CD14-positive monocyte (primary cell): ENCODE data around the gene MVB12B. TPM values are rescaled to one million over a fixed set of nuclear protein-coding genes. Genes with fewer than 3 reads are reported as not detected.

Experiments used
- DNase-seq, 3 donors: peaks; one replicate each; pipeline ENCODE4 v3.0.0-alpha.2; 2011 to 2022
- H2AFZ ChIP-seq: 2 replicates; pipeline ENCODE4 v1.6.0; 2012; ENCODE audit warnings: mild to moderate bottlenecking, low read depth, low read length, inconsistent platforms; ENCODE audit not compliant: insufficient read depth, poor library complexity, severe bottlenecking
- H3K27ac ChIP-seq, 2 donors: 1 replicate in 1 of 2; 2 replicates in 1 of 2; pipeline ENCODE4 v1.5.1; 2012 to 2013; ENCODE audit warnings: low read length in 2 of 2, control low read depth in 1 of 2, inconsistent platforms in 1 of 2, low read depth in 1 of 2, mild to moderate bottlenecking in 1 of 2
- H3K27me3 ChIP-seq, 2 donors: one replicate each; pipeline versions ENCODE4 v1.6.0 to v1.6.1; 2011 to 2013; ENCODE audit warnings: low read length in 2 of 2; ENCODE audit not compliant: control insufficient read depth in 2 of 2, insufficient read depth in 2 of 2
- H3K36me3 ChIP-seq, 2 donors: replicated peaks in 1 of 2; 1 replicate in 1 of 2; 2 replicates in 1 of 2; pipeline versions ENCODE4 v1.5.1 to v1.6.1; 2012 to 2013; ENCODE audit warnings: low read length in 2 of 2, control low read depth in 1 of 2, inconsistent platforms in 1 of 2, mild to moderate bottlenecking in 1 of 2; ENCODE audit not compliant: insufficient read depth in 2 of 2, control insufficient read depth in 1 of 2
- H3K4me1 ChIP-seq, 2 donors: 1 replicate in 1 of 2; 2 replicates in 1 of 2; pipeline versions ENCODE4 v1.5.1 to v1.6.1; 2012 to 2013; ENCODE audit warnings: low read length in 2 of 2, control low read depth in 1 of 2, inconsistent platforms in 1 of 2, mild to moderate bottlenecking in 1 of 2, moderate library complexity in 1 of 2; ENCODE audit not compliant: insufficient read depth in 2 of 2, control insufficient read depth in 1 of 2
- H3K4me2 ChIP-seq: replicated peaks from 2 replicates; pipeline ENCODE3; 2012; ENCODE audit warnings: low read length, moderate library complexity, mild to moderate bottlenecking; ENCODE audit not compliant: poor library complexity, severe bottlenecking; ENCODE audit errors: extremely low read depth
- H3K4me3 ChIP-seq, 3 experiments: fragments of 200-600 bp in 1 of 3; sonication (generic) in 1 of 3; replicated peaks in 1 of 3; 1 replicate in 2 of 3; 2 replicates in 1 of 3; pipeline ENCODE4 v1.5.1; 2011 to 2013; ENCODE audit warnings: low read length in 3 of 3, mild to moderate bottlenecking in 3 of 3, control low read depth in 2 of 3, low read depth in 2 of 3, inconsistent platforms in 1 of 3, moderate library complexity in 1 of 3
- H3K79me2 ChIP-seq: 2 replicates; pipeline ENCODE4 v1.6.0; 2012; ENCODE audit warnings: mild to moderate bottlenecking, control low read depth, inconsistent platforms, low read length, moderate library complexity; ENCODE audit not compliant: insufficient read depth
- H3K9ac ChIP-seq: 2 replicates; pipeline ENCODE4 v1.6.0; 2017; ENCODE audit warnings: low read length, mild to moderate bottlenecking; ENCODE audit not compliant: insufficient read depth, poor library complexity, severe bottlenecking
- H3K9me3 ChIP-seq, 2 donors: replicated peaks in 1 of 2; 1 replicate in 1 of 2; 2 replicates in 1 of 2; pipeline versions ENCODE4 v1.5.1 to v1.6.1; 2012 to 2013; ENCODE audit warnings: low read length in 2 of 2, control low read depth in 1 of 2; ENCODE audit not compliant: control insufficient read depth in 1 of 2, insufficient read depth in 1 of 2
- H4K20me1 ChIP-seq: 2 replicates; pipeline ENCODE4 v1.6.0; 2012; ENCODE audit warnings: mild to moderate bottlenecking, low read length, control low read depth, moderate library complexity; ENCODE audit not compliant: insufficient read depth
- H3K27ac Mint-ChIP-seq, 7 donors: one replicate each; pipeline ENCODE4 v1.8.0; 2020; ENCODE audit warnings: mild to moderate bottlenecking in 7 of 7, mixed read lengths in 7 of 7, moderate library complexity in 6 of 7, inconsistent platforms in 2 of 7
- H3K27me3 Mint-ChIP-seq, 3 donors: one replicate each; pipeline ENCODE4 v1.8.0; 2021 to 2022; ENCODE audit warnings: low read depth in 3 of 3, mild to moderate bottlenecking in 3 of 3, mixed read lengths in 3 of 3, moderate library complexity in 3 of 3, inconsistent platforms in 1 of 3
- H3K36me3 Mint-ChIP-seq, 2 donors: one replicate each; pipeline ENCODE4 v1.8.0; 2020; ENCODE audit warnings: mixed read lengths in 2 of 2, inconsistent platforms in 1 of 2, mild to moderate bottlenecking in 1 of 2
- H3K4me1 Mint-ChIP-seq: one replicate; pipeline ENCODE4 v1.8.0; 2020; ENCODE audit warnings: mild to moderate bottlenecking, mixed read lengths
- H3K4me3 Mint-ChIP-seq, 2 donors: one replicate each; pipeline ENCODE4 v1.8.0; 2020; ENCODE audit warnings: mild to moderate bottlenecking in 2 of 2, mixed read lengths in 2 of 2, moderate library complexity in 1 of 2
- H3K9me3 Mint-ChIP-seq, 7 donors: one replicate each; pipeline ENCODE4 v1.8.0; 2020 to 2022; ENCODE audit warnings: mixed read lengths in 7 of 7, mild to moderate bottlenecking in 6 of 7, moderate library complexity in 6 of 7, inconsistent platforms in 2 of 7
- CTCF ChIP-seq: fragments of 200-600 bp; IDR thresholded peaks from one replicate; pipeline ENCODE4 v1.8.0; 2022; ENCODE audit warnings: antibody characterized with exemption, mild to moderate bottlenecking
- WGBS: methylation state at CpG from one replicate; pipeline ENCODE4 v1.1.5; 2013; ENCODE audit warnings: missing lambda C conversion rate; ENCODE audit not compliant: insufficient coverage; 5-methylcytosine and 5-hydroxymethylcytosine counted together
- intact Hi-C, 2 donors: fragments of 100-400 bp; cut with micrococcal nuclease; formaldehyde crosslinking; loops; one replicate each; pipeline versions ENCODE4 v1.15.0 to v1.15.1; 2023
- polyA plus RNA-seq, 3 donors: library from polyadenylated mRNA; depleted of rRNA in 1 of 3; unstranded in 2 of 3; stranded (reverse) in 1 of 3; fragments of 300-500 nt in 2 of 3; fragments of >200 nt in 1 of 3; fragmentation: Illumina TruSeq in 2 of 3; gene quantifications; 1 replicate in 2 of 3; 2 replicates in 1 of 3; pipeline ENCODE4 v1.2.3, GENCODE V29; 2012 to 2021

MVB12B gene
- polyA plus RNA-seq, 3 donors: 2.8 to 8.1 (median 3.5) TPM

- H3K36me3 Mint-ChIP-seq: no peaks in the 10 kb centered on the region
- peaks cover 0 to 1% (median 0%) of the 10 kb centered on the region in 3 donors for H3K27me3 Mint-ChIP-seq
- H4K20me1 ChIP-seq: no peaks in the 10 kb centered on the region
- H3K4me1 Mint-ChIP-seq: peaks cover 62% of the 10 kb centered on the region
- no peaks in the 10 kb centered on the region for H3K27me3 ChIP-seq
- intact Hi-C loops: no loop called here
- peaks cover 0 to 2% (median 0%) of the 10 kb centered on the region in 7 donors for H3K9me3 Mint-ChIP-seq
- H2AFZ ChIP-seq: no peak overlapping the region
- no peak overlapping the region for H3K4me3 ChIP-seq
- H3K4me3 Mint-ChIP-seq: no peak overlapping the region
- no peak overlapping the region for H3K27ac ChIP-seq
- no peak overlapping the region for H3K4me2 ChIP-seq
- H3K4me1 ChIP-seq: peaks cover 55 to 63% of the 10 kb centered on the region in 2 donors
- DNase-seq: no peak
- no peak overlapping the region for H3K27ac Mint-ChIP-seq
- no peak for TF ChIP-seq CTCF
- H3K36me3 ChIP-seq: no peaks in the 10 kb centered on the region
- H3K9me3 ChIP-seq: no peaks in the 10 kb centered on the region
- WGBS: 95% methylated on average over 11 of the region's 13 CpGs
- no peaks in the 10 kb centered on the region for H3K79me2 ChIP-seq
- H3K9ac ChIP-seq: no peak overlapping the region
Measured at GRCh38 chr9:126521551-126521950, 194.9 kb downstream of the MVB12B start.

GRCh38 chr9:126521976-126522590, 195.5 kb downstream of the MVB12B start:
- H3K27ac ChIP-seq: no peak overlapping the region
- no peak overlapping the region for H3K4me3 Mint-ChIP-seq

More at GRCh38 chr9:126521976-126522590, 195.5 kb downstream of the MVB12B start:
- peaks cover 60% of the 10 kb centered on the region for H3K4me1 Mint-ChIP-seq
- no peak overlapping the region for H2AFZ ChIP-seq
- H3K4me1 ChIP-seq: peaks cover 54 to 60% of the 10 kb centered on the region in 2 donors
- no peak overlapping the region for H3K9ac ChIP-seq
- no peaks in the 10 kb centered on the region for H3K36me3 Mint-ChIP-seq
- no peaks in the 10 kb centered on the region for H4K20me1 ChIP-seq
- H3K27ac Mint-ChIP-seq: peak overlapping the region in 4 of 7 donors; percentile 5 to 86 (median 54)
- H3K9me3 ChIP-seq: no peaks in the 10 kb centered on the region
- H3K79me2 ChIP-seq: no peaks in the 10 kb centered on the region
- H3K4me2 ChIP-seq: no peak overlapping the region
- peaks cover 0 to 1% (median 0%) of the 10 kb centered on the region in 3 donors for H3K27me3 Mint-ChIP-seq
- DNase-seq: no peak
- TF ChIP-seq CTCF: no peak
- H3K4me3 ChIP-seq: no peak overlapping the region
- H3K9me3 Mint-ChIP-seq: peaks cover 0 to 2% (median 0%) of the 10 kb centered on the region in 7 donors
- intact Hi-C loops: no loop called here
- no peaks in the 10 kb centered on the region for H3K36me3 ChIP-seq
- WGBS: 89% methylated on average over 9 of the region's 10 CpGs
- H3K27me3 ChIP-seq: no peaks in the 10 kb centered on the region
